GM23338 (cell line): Measurements from ENCODE around the gene PCP4L1. TPM values are rescaled to one million over a fixed set of nuclear protein-coding genes. Genes with fewer than 3 reads are reported as not detected.

ENCODE experiments used
- ATAC-seq: fragments of 200-7000 bp; cut with Tn5 transposase; 3 replicates; pipeline ENCODE4 v1.9.1; 2020
- DNase-seq: peaks from one replicate; pipeline ENCODE4 v3.0.0-alpha.2; 2015; ENCODE audit warnings: low spot score
- H2AFZ ChIP-seq: fragments of 200-600 bp; sonication (generic); 2 replicates; pipeline ENCODE4 v1.8.0; 2016; ENCODE audit warnings: antibody characterized with exemption, mild to moderate bottlenecking, moderate library complexity
- H3F3A ChIP-seq: fragments of 200-600 bp; sonication (generic); replicated peaks from 2 replicates; pipeline ENCODE4 v1.8.0; 2017; ENCODE audit warnings: antibody characterized with exemption, mixed run types, low read depth
- H3K27ac ChIP-seq: fragments of 200-600 bp; sonication (generic); 2 replicates; pipeline ENCODE4 v1.6.1; 2016; ENCODE audit warnings: low read depth
- H3K27me3 ChIP-seq: fragments of 200-600 bp; sonication (generic); 2 replicates; pipeline ENCODE4 v1.8.0; 2016; ENCODE audit warnings: mild to moderate bottlenecking, mixed run types, moderate library complexity; ENCODE audit not compliant: insufficient read depth
- H3K36me3 ChIP-seq: fragments of 200-600 bp; sonication (generic); 2 replicates; pipeline ENCODE4 v1.8.0; 2016; ENCODE audit warnings: mild to moderate bottlenecking; ENCODE audit not compliant: insufficient read depth
- H3K4me1 ChIP-seq: fragments of 200-600 bp; sonication (generic); 2 replicates; pipeline ENCODE4 v1.8.0; 2016; ENCODE audit warnings: mild to moderate bottlenecking, moderate library complexity; ENCODE audit not compliant: insufficient read depth
- H3K4me2 ChIP-seq: fragments of 200-600 bp; sonication (generic); 2 replicates; pipeline ENCODE4 v1.7.1; 2017; ENCODE audit warnings: mixed run types
- H3K4me3 ChIP-seq: fragments of 200-600 bp; sonication (generic); 2 replicates; pipeline ENCODE4 v1.6.1; 2016; ENCODE audit warnings: mixed run types
- H3K79me2 ChIP-seq: fragments of 200-600 bp; sonication (generic); replicated peaks from 2 replicates; pipeline ENCODE4 v1.8.0; 2017; ENCODE audit warnings: mild to moderate bottlenecking; ENCODE audit not compliant: insufficient read depth
- H3K9me2 ChIP-seq: fragments of 200-600 bp; sonication (generic); 2 replicates; pipeline ENCODE4 v1.8.0; 2017; ENCODE audit not compliant: insufficient read depth
- H4K20me1 ChIP-seq: fragments of 200-600 bp; sonication (generic); replicated peaks from 2 replicates; pipeline ENCODE4 v1.8.0; 2017; ENCODE audit warnings: mild to moderate bottlenecking; ENCODE audit not compliant: insufficient read depth
- H3K27ac Mint-ChIP-seq: 2 replicates; pipeline ENCODE4 v1.8.0; 2020; ENCODE audit warnings: inconsistent platforms, mild to moderate bottlenecking, moderate library complexity, mixed read lengths
- H3K27me3 Mint-ChIP-seq: 3 replicates; pipeline ENCODE4 v1.8.0; 2022; ENCODE audit warnings: low read depth, mild to moderate bottlenecking, moderate library complexity, mixed read lengths, inconsistent platforms; ENCODE audit not compliant: insufficient read depth, poor library complexity
- H3K36me3 Mint-ChIP-seq: 3 replicates; pipeline ENCODE4 v1.8.0; 2021; ENCODE audit warnings: low read depth, mild to moderate bottlenecking, inconsistent platforms, moderate library complexity, mixed read lengths
- H3K4me1 Mint-ChIP-seq: 3 replicates; pipeline ENCODE4 v1.8.0; 2020; ENCODE audit warnings: mild to moderate bottlenecking, inconsistent platforms, mixed read lengths
- H3K4me3 Mint-ChIP-seq: 3 replicates; pipeline ENCODE4 v1.8.0; 2021; ENCODE audit warnings: moderate library complexity, mild to moderate bottlenecking, inconsistent platforms, mixed read lengths
- H3K9me3 Mint-ChIP-seq: 3 replicates; pipeline ENCODE4 v1.8.0; 2020; ENCODE audit warnings: moderate library complexity, mild to moderate bottlenecking, inconsistent platforms, mixed read lengths
- CREB1 ChIP-seq: fragments of 250-450 bp; sonication (Bioruptor Pico); IDR thresholded peaks from 2 replicates; pipeline ENCODE4 v1.5.0; 2020; ENCODE audit warnings: low read depth, mild to moderate bottlenecking, moderate library complexity
- EZH2 ChIP-seq: fragments of 200-600 bp; sonication (generic); IDR thresholded peaks from one replicate; pipeline ENCODE4 v1.8.0; 2017; ENCODE audit warnings: antibody characterized with exemption, mild to moderate bottlenecking, low read depth; ENCODE audit not compliant: unreplicated experiment
- POLR2AphosphoS5 ChIP-seq: IDR thresholded peaks from 2 replicates; pipeline ENCODE4 v1.6.1; 2016; ENCODE audit warnings: antibody characterized with exemption, low read depth
- polyA plus RNA-seq: library from polyadenylated mRNA; unstranded; fragments of >200 nt; fragmentation: Nextera tagmentation; extraction: Ambion mirVana; gene quantifications from 2 replicates; pipeline ENCODE4 v1.2.1, GENCODE V29; 2016
- total RNA-seq: library from RNA; depleted of rRNA; stranded (reverse); fragments of >200 nt; shearing (Covaris generic); gene quantifications from 2 replicates; pipeline ENCODE4 v1.2.3, GENCODE V29; 2014
- TF ChIP-seq, protein P1 (sequence below), 2 experiments: fragments of 200-600 bp in 1 of 2; sonication (generic) in 1 of 2; conservative IDR thresholded peaks; 2 replicates each; pipeline versions ENCODE4 v1.5.1 to v1.6.1; 2016 to 2017; ENCODE audit warnings: antibody characterized with exemption in 2 of 2, low read depth in 2 of 2, mild to moderate bottlenecking in 2 of 2, moderate library complexity in 1 of 2
- TF ChIP-seq, protein P2 (sequence below): IDR thresholded peaks from 2 replicates; pipeline ENCODE4 v1.6.1; 2016; ENCODE audit warnings: antibody characterized with exemption

PCP4L1 gene
- total and polyA plus RNA-seq, 2 experiments from 2014 or later, result 1.4 to 1.7 TPM

DNA sequence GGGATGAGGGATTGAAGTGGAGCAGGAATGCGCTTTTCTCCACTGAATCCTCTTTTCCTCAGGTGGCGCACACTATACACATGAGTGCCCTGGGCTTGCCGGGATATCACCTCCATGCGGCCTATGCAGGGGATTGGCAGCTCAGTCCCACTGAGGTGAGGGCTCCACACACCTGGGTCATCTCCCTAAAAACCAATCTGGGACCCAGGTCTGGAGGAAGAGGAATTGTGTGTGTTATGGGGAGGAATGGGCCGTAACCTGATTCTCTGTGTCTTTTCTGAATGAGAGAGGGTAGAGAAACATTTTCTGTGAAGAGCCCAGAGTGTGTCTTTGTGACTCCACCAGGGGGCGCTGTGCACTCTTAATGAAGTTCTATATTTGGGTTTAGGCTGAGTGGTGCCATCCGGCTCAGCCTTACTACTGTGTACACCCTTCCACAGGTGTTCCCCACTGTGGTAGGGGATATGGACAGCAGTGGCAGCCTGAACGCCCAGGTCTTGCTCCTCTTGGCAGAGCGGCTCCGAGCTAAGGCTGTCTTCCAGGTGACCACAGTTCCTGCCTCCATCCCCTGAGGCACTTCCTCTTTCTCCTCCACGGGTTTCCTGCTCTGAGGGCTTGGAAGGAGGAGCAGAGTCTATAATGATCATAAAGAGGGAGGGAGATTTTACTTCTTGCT lies 31.2 kb upstream of the PCP4L1 start:
- DNase-seq (peak; percentile 92), ATAC-seq (peak; percentile 55)
- TF ChIP-seq, protein P1, sequence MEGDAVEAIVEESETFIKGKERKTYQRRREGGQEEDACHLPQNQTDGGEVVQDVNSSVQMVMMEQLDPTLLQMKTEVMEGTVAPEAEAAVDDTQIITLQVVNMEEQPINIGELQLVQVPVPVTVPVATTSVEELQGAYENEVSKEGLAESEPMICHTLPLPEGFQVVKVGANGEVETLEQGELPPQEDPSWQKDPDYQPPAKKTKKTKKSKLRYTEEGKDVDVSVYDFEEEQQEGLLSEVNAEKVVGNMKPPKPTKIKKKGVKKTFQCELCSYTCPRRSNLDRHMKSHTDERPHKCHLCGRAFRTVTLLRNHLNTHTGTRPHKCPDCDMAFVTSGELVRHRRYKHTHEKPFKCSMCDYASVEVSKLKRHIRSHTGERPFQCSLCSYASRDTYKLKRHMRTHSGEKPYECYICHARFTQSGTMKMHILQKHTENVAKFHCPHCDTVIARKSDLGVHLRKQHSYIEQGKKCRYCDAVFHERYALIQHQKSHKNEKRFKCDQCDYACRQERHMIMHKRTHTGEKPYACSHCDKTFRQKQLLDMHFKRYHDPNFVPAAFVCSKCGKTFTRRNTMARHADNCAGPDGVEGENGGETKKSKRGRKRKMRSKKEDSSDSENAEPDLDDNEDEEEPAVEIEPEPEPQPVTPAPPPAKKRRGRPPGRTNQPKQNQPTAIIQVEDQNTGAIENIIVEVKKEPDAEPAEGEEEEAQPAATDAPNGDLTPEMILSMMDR (conservative IDR thresholded peaks at IDR 0.05; ENCODE audit: low read depth in 2 of 2), result peak; percentile 85 to 94
- TF ChIP-seq EZH2, result no peak
- H3K27ac ChIP-seq, result peak overlapping the region; percentile 84; the same call in 1 of the 2 replicates
- no peaks in the 10 kb centered on the region for H4K20me1 ChIP-seq
- peaks cover 20% of the 10 kb centered on the region for H3K36me3 Mint-ChIP-seq
- peaks cover 26% of the 10 kb centered on the region for H3K4me1 Mint-ChIP-seq
- H3K9me3 Mint-ChIP-seq, result no peaks in the 10 kb centered on the region
- H3K9me2 ChIP-seq, result no peaks in the 10 kb centered on the region
- no peaks in the 10 kb centered on the region for H3K27me3 ChIP-seq
- no peaks in the 10 kb centered on the region for H3K79me2 ChIP-seq
- H3K36me3 ChIP-seq, result peaks cover 6% of the 10 kb centered on the region
- H3K4me2 ChIP-seq, result peak overlapping the region; percentile 96
- peaks cover 3% of the 10 kb centered on the region; the same call in 1 of the 2 replicates for H3F3A ChIP-seq
- peak overlapping the region; percentile 55 for H3K4me3 ChIP-seq
- H3K27ac Mint-ChIP-seq, result peak overlapping the region; percentile 95
- H3K4me3 Mint-ChIP-seq, result peak overlapping the region; percentile 97
- H3K4me1 ChIP-seq, result peaks cover 13% of the 10 kb centered on the region
- H3K27me3 Mint-ChIP-seq, result peaks cover 6% of the 10 kb centered on the region
- H2AFZ ChIP-seq, result 0 out of 2 replicates have a peak overlapping the region, but pooled peaks have one; percentile 11

DNA sequence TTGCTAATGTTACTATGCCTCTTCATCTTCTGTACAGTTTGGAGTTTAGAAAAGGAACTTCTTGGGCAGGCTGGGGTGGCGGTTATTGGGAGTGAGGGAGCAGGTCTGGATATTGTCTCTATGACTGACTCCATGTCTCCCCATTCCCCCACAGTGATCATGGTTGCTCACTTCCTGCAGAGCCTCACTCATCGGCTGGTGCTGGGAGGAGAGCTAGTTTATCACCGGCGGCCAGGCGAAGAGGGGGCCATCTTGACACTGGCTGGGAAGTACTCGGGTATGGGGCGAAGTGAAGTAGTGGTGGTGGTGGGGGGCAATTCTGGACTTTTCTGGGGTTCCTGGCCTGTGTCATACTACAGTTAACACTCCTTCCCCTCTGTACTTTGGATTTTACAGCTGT lies 30.5 kb upstream of the PCP4L1 start:
- Histone ChIP-seq H3K27me3 (no peaks in the 10 kb centered on the region), H3K9me2 (no peaks in the 10 kb centered on the region), H3K4me2 (peak overlapping the region; percentile 13; the same call in 1 of the 2 replicates), H3K27ac (no peak overlapping the region), H2AFZ (no peak overlapping the region), H3K79me2 (no peaks in the 10 kb centered on the region), H3K4me3 (no peak overlapping the region), H3F3A (peaks cover 3% of the 10 kb centered on the region; the same call in 1 of the 2 replicates), H3K36me3 (peaks cover 6% of the 10 kb centered on the region), H4K20me1 (no peaks in the 10 kb centered on the region), H3K4me1 (peaks cover 13% of the 10 kb centered on the region)
- TF ChIP-seq CREB1 (CRISPR knock-in tag) (no peak), POLR2AphosphoS5 (no peak)
- Mint-ChIP-seq H3K9me3 (no peaks in the 10 kb centered on the region), H3K4me3 (no peak overlapping the region; the same call in 2 of the 3 replicates), H3K4me1 (peaks cover 26% of the 10 kb centered on the region), H3K27ac (0 out of 2 replicates have a peak overlapping the region, but pooled peaks have one; percentile 30), H3K27me3 (peaks cover 6% of the 10 kb centered on the region), H3K36me3 (peaks cover 20% of the 10 kb centered on the region)
- no peak for DNase-seq
- ATAC-seq, result no peak

DNA sequence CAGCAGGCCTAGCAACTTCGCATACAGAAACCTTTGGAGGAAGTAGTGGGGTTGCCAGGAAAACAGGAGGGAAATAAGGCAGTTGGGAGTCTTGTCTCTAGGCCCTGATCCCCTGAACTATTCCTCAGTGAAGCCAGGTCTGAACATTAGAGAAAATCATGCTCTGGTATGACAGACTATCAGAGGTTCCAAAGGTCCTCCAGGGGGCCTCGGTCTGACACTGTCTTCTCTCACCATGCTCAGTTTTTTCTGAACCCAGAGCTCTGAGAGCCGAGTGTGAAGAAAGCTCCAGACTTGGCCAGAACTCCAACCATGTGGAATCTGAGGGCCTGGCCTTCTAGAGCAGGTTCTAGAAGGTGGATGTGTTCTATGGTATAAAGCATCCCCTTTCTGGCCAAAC lies 28.6 kb upstream of the PCP4L1 start:
- DNase-seq (peak; percentile 65), ATAC-seq (no peak)
- Mint-ChIP-seq H3K36me3 (peaks cover 20% of the 10 kb centered on the region), H3K4me3 (no peak overlapping the region), H3K4me1 (peaks cover 21% of the 10 kb centered on the region), H3K27ac (peak overlapping the region; percentile 26; the same call in 1 of the 2 replicates), H3K9me3 (no peaks in the 10 kb centered on the region), H3K27me3 (peaks cover 6% of the 10 kb centered on the region)
- no peak overlapping the region for H3K27ac ChIP-seq
- peaks cover 9% of the 10 kb centered on the region; the same call in 1 of the 2 replicates for H3F3A ChIP-seq
- peaks cover 13% of the 10 kb centered on the region for H3K4me1 ChIP-seq
- TF ChIP-seq, protein P2, sequence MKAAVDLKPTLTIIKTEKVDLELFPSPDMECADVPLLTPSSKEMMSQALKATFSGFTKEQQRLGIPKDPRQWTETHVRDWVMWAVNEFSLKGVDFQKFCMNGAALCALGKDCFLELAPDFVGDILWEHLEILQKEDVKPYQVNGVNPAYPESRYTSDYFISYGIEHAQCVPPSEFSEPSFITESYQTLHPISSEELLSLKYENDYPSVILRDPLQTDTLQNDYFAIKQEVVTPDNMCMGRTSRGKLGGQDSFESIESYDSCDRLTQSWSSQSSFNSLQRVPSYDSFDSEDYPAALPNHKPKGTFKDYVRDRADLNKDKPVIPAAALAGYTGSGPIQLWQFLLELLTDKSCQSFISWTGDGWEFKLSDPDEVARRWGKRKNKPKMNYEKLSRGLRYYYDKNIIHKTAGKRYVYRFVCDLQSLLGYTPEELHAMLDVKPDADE, result no peak
- TF ChIP-seq, protein P1 (conservative IDR thresholded peaks at IDR 0.05; ENCODE audit: low read depth in 2 of 2), result peak; percentile 46 to 63
- H3K79me2 ChIP-seq, result no peaks in the 10 kb centered on the region
- H2AFZ ChIP-seq, result no peak overlapping the region
- no peak overlapping the region for H3K4me2 ChIP-seq
- no peaks in the 10 kb centered on the region for H3K9me2 ChIP-seq
- H3K27me3 ChIP-seq, result no peaks in the 10 kb centered on the region
- H4K20me1 ChIP-seq, result no peaks in the 10 kb centered on the region
- peaks cover 6% of the 10 kb centered on the region for H3K36me3 ChIP-seq
- no peak overlapping the region for H3K4me3 ChIP-seq
